ENCODE data around the gene IDH1. TPM values are rescaled to one million over a fixed set of nuclear protein-coding genes. Genes with fewer than 3 reads are reported as not detected.

Gene IDH1
- total RNA-seq, 2 donors from 2014 or later, result 103 to 314 TPM

GRCh38 chr2:208189810-208190503 is 64.9 kb downstream of the IDH1 start, which contains the start of gene C2orf80:
Gene C2orf80, minus strand, starts transcription at chr2:208190030. Its CDS starts 3,044 bp downstream, at chr2:208186986.
- H3K27ac ChIP-seq, result no peak within 1 kb of the TSS
- TF ChIP-seq POLR2AphosphoS5 (IDR thresholded peaks at IDR 0.05) (no peak), CTCF (IDR thresholded peaks at IDR 0.05) (no peak), POLR2A (IDR thresholded peaks at IDR 0.05) (no peak)
- no peaks in the 10 kb centered on the region for H3K4me1 ChIP-seq (replicated peaks)
- no peaks in the 10 kb centered on the region for H3K36me3 ChIP-seq
- no peaks in the 10 kb centered on the region for H3K27me3 ChIP-seq (replicated peaks; ENCODE audit: insufficient read depth)
- no peak within 1 kb of the TSS for H3K4me3 ChIP-seq
- 51% methylated on average over 10 of the region's 10 CpGs for WGBS
- intact Hi-C loops (cut with DNase I), result no loop called here
- no peaks in the 10 kb centered on the region for H3K9me3 ChIP-seq
- no peak for DNase-seq (ENCODE audit: low spot score)

GRCh38 chr2:208189069-208189809 is 65.6 kb downstream of the IDH1 start:
- TF ChIP-seq CTCF (IDR thresholded peaks at IDR 0.05) (no peak), POLR2AphosphoS5 (IDR thresholded peaks at IDR 0.05) (no peak), POLR2A (IDR thresholded peaks at IDR 0.05) (no peak)
- Histone ChIP-seq H3K4me1 (replicated peaks) (no peaks in the 10 kb centered on the region), H3K9me3 (no peaks in the 10 kb centered on the region), H3K27me3 (replicated peaks; ENCODE audit: insufficient read depth) (no peaks in the 10 kb centered on the region), H3K36me3 (no peaks in the 10 kb centered on the region), H3K4me3 (no peak overlapping the region), H3K27ac (no peak overlapping the region)
- no peak for DNase-seq (ENCODE audit: low spot score)
- WGBS, result 43% methylated on average over 5 of the region's 5 CpGs
- intact Hi-C loops (cut with DNase I), result no loop called here

- no peaks in the 10 kb centered on the region for H3K27me3 ChIP-seq (replicated peaks; ENCODE audit: insufficient read depth)
- H3K4me3 ChIP-seq, result no peak overlapping the region
- H3K9me3 ChIP-seq, result no peaks in the 10 kb centered on the region
- H3K27ac ChIP-seq, result no peak overlapping the region
- no peaks in the 10 kb centered on the region for H3K4me1 ChIP-seq (replicated peaks)
- WGBS, result 89% methylated on average over 2 of the region's 2 CpGs
- intact Hi-C loops (cut with DNase I), result no loop called here
- DNase-seq (ENCODE audit: low spot score), result no peak
- TF ChIP-seq POLR2AphosphoS5 (IDR thresholded peaks at IDR 0.05), result no peak
- TF ChIP-seq POLR2A (IDR thresholded peaks at IDR 0.05), result no peak
- no peak for TF ChIP-seq CTCF (IDR thresholded peaks at IDR 0.05)
- H3K36me3 ChIP-seq, result no peaks in the 10 kb centered on the region
Measured at GRCh38 chr2:208186893-208187292, 68.0 kb downstream of the IDH1 start.

GRCh38 chr2:208186465-208186864 is 68.4 kb downstream of the IDH1 start:
- H3K27me3 ChIP-seq (replicated peaks; ENCODE audit: insufficient read depth), result no peaks in the 10 kb centered on the region
- WGBS, result 81% methylated on average over 5 of the region's 5 CpGs
- no peak overlapping the region for H3K4me3 ChIP-seq
- H3K27ac ChIP-seq, result no peak overlapping the region
- DNase-seq (ENCODE audit: low spot score), result no peak
- no peaks in the 10 kb centered on the region for H3K9me3 ChIP-seq
- H3K36me3 ChIP-seq, result no peaks in the 10 kb centered on the region
- H3K4me1 ChIP-seq (replicated peaks), result no peaks in the 10 kb centered on the region
- intact Hi-C loops (cut with DNase I), result no loop called here
- TF ChIP-seq CTCF (IDR thresholded peaks at IDR 0.05), result no peak
- no peak for TF ChIP-seq POLR2A (IDR thresholded peaks at IDR 0.05)

Other genes starting within 250 kb of the IDH1 start
- gene PLEKHM3, start 229.5 kb downstream of the IDH1 start, total RNA-seq, result 10 to 100 TPM; 17.0 to 28.6 TPM
- not detected for gene CRYGD, start 130.5 kb downstream of the IDH1 start, total RNA-seq
- 1 to 10 TPM in 1 of 2 donors, not detected in 1; 1.3 TPM for gene CRYGC, start 125.2 kb downstream of the IDH1 start, total RNA-seq
- gene CRYGB, start 108.9 kb downstream of the IDH1 start, total RNA-seq, result not detected
- gene CRYGA, start 91.5 kb downstream of the IDH1 start, total RNA-seq, result not detected
- not detected for gene C2orf80, start 65.0 kb downstream of the IDH1 start, total RNA-seq
- gene PIKFYVE, start 11.2 kb upstream of the IDH1 start, total RNA-seq, result 10 to 100 TPM; 26.7 to 47.1 TPM
- under 1 TPM; 0.09 to 0.34 TPM for gene PTH2R, start 151.7 kb upstream of the IDH1 start, total RNA-seq

Data from prostate gland (tissue), 2 donors.